Panc1 (cell line): ENCODE data around the gene SLFN11. TPM values are rescaled to one million over a fixed set of nuclear protein-coding genes. Genes with fewer than 3 reads are reported as not detected.
"Not testable (repeated sequence)": the region's sequence is repeated elsewhere in the genome, so short reads cannot be mapped to it uniquely, and the experiment has no call there.

ENCODE experiments used
- ATAC-seq: fragments of 200-7000 bp; cut with Tn5 transposase; 2 replicates; pipeline ENCODE4 v1.9.1; 2020; ENCODE audit warnings: mild to moderate bottlenecking, moderate library complexity
- BruUV-seq: library from RNA; stranded (reverse); fragments of 400-500 nt; replicated peaks from 2 replicates; lab custom pipeline; 2021; lab: Mats Ljungman, UMichigan
- CTCF ChIA-PET: fragments of 300-600 bp; sonication (Branson Sonifier 250); formaldehyde crosslinking; loops from one replicate; lab custom pipeline; 2022; ENCODE audit warnings: antibody characterized with exemption; lab: Charles Lee
- POLR2A ChIA-PET: fragments of 300-600 bp; sonication (Branson Sonifier 250); formaldehyde crosslinking; loops from one replicate; lab custom pipeline; 2022; ENCODE audit warnings: antibody characterized with exemption; lab: Charles Lee
- DNase-seq: peaks from one replicate; pipeline ENCODE4 v3.0.0-alpha.2; 2010; ENCODE audit warnings: low read depth, low spot score
- H3K27ac ChIP-seq: 2 replicates; pipeline ENCODE4 v1.5.1; 2011; ENCODE audit warnings: mild to moderate bottlenecking, low read length, inconsistent platforms
- H3K27me3 ChIP-seq: fragments of 200-500 bp; sonication (Bioruptor generic); 2 replicates; pipeline ENCODE4 v1.6.0; 2014; ENCODE audit warnings: low read length, inconsistent platforms; ENCODE audit not compliant: control insufficient read depth, insufficient read depth
- H3K36me3 ChIP-seq: fragments of 200-500 bp; sonication (Bioruptor generic); 2 replicates; pipeline ENCODE4 v1.5.1; 2014; ENCODE audit warnings: inconsistent platforms, mild to moderate bottlenecking, low read length, moderate library complexity; ENCODE audit not compliant: control insufficient read depth, insufficient read depth
- H3K4me1 ChIP-seq: 2 replicates; pipeline ENCODE4 v1.5.1; 2011; ENCODE audit warnings: inconsistent platforms, mild to moderate bottlenecking, low read length, moderate library complexity; ENCODE audit not compliant: control insufficient read depth, insufficient read depth
- H3K4me3 ChIP-seq, 2 experiments: 2 replicates each; pipeline ENCODE4 v1.5.1; 2011 to 2012; ENCODE audit warnings: low read depth in 2 of 2, low read length in 2 of 2, mild to moderate bottlenecking in 2 of 2, inconsistent platforms in 1 of 2, moderate library complexity in 1 of 2
- H3K9me3 ChIP-seq: fragments of 200-500 bp; sonication (Bioruptor generic); 2 replicates; pipeline ENCODE4 v1.5.1; 2014; ENCODE audit warnings: low read depth, mild to moderate bottlenecking, inconsistent platforms, low read length, moderate library complexity; ENCODE audit not compliant: control insufficient read depth, insufficient read depth
- POLR2AphosphoS5 ChIP-seq: IDR thresholded peaks from 2 replicates; pipeline ENCODE4 v1.6.1; 2012; ENCODE audit warnings: mild to moderate bottlenecking, low read depth, low read length, moderate library complexity
- SIN3A ChIP-seq: IDR thresholded peaks from 2 replicates; pipeline ENCODE4 v1.6.1; 2012; ENCODE audit warnings: low read depth, mild to moderate bottlenecking, low read length, moderate library complexity, borderline replicate concordance; ENCODE audit not compliant: insufficient read depth
- TCF7L2 ChIP-seq: IDR thresholded peaks from 2 replicates; pipeline ENCODE4 v1.6.1; 2011; ENCODE audit warnings: mild to moderate bottlenecking, low read depth, low read length, inconsistent platforms
- in situ Hi-C: cut with HindIII; loops from 2 replicates; pipeline ENCODE4 v1.10.0; 2016; ENCODE audit warnings: low sequenced_read_pairs, low pct_unique_long_range_greater_than_20kb
- intact Hi-C: fragments of 100-400 bp; cut with micrococcal nuclease; formaldehyde crosslinking; loops from one replicate; pipeline ENCODE4 v1.10.0; 2022; ENCODE audit not compliant: unreplicated experiment
- total RNA-seq: library from RNA; stranded (reverse); gene quantifications from one replicate; pipeline ENCODE4 v1.2.1, GENCODE V29; 2021; ENCODE audit not compliant: unreplicated experiment
- TF ChIP-seq, protein P1 (sequence below): fragments of 450-650 bp; IDR thresholded peaks from 2 replicates; pipeline ENCODE4 v1.5.1; 2017; ENCODE audit warnings: mild to moderate bottlenecking
- TF ChIP-seq, protein P2 (sequence below), 2 experiments: IDR thresholded peaks; 2 replicates each; pipeline ENCODE4 v1.6.1; 2011 to 2012; ENCODE audit warnings: low read depth in 2 of 2, control low read depth in 1 of 2, low read length in 1 of 2, mild to moderate bottlenecking in 1 of 2, moderate library complexity in 1 of 2; ENCODE audit not compliant: insufficient read depth in 1 of 2

The SLFN11 gene
- total RNA-seq, 1 experiment from 2014 or later, result 45.0 TPM

DNA sequence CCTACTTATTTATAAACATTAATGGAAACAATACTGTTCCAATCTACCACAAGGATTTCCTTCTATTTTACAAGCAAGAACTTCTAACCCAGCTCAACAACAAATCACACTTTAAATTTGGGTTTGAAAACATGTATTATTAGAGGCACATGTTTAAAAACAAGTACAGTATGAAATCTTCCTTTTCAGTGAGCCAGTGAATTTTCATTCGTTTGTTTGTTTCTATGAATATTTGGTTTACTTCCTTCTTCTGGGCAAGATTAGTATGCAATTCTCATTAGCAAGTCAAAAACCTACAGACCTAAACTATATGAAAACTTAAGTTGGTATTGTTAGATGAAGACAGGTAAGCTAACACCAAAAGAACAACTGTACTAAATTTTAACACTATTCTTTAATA lies 33.1 kb upstream of the SLFN11 start:
- Histone ChIP-seq H3K27ac (no peak overlapping the region), H3K4me3 (no peak overlapping the region), H3K9me3 (no peaks in the 10 kb centered on the region), H3K27me3 (no peaks in the 10 kb centered on the region), H3K36me3 (0 out of 2 replicates have a peak, but pooled peaks cover 2% of the 10 kb centered on the region), H3K4me1 (no peaks in the 10 kb centered on the region)
- in situ Hi-C loops (no loop called here), intact Hi-C loops (no loop called here)
- DNase-seq (no peak), ATAC-seq (no peak)
- TF ChIP-seq, protein P1, sequence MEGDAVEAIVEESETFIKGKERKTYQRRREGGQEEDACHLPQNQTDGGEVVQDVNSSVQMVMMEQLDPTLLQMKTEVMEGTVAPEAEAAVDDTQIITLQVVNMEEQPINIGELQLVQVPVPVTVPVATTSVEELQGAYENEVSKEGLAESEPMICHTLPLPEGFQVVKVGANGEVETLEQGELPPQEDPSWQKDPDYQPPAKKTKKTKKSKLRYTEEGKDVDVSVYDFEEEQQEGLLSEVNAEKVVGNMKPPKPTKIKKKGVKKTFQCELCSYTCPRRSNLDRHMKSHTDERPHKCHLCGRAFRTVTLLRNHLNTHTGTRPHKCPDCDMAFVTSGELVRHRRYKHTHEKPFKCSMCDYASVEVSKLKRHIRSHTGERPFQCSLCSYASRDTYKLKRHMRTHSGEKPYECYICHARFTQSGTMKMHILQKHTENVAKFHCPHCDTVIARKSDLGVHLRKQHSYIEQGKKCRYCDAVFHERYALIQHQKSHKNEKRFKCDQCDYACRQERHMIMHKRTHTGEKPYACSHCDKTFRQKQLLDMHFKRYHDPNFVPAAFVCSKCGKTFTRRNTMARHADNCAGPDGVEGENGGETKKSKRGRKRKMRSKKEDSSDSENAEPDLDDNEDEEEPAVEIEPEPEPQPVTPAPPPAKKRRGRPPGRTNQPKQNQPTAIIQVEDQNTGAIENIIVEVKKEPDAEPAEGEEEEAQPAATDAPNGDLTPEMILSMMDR, result no peak
- TF ChIP-seq TCF7L2 (no peak), POLR2AphosphoS5 (no peak), SIN3A (no peak)
- TF ChIP-seq, protein P2, sequence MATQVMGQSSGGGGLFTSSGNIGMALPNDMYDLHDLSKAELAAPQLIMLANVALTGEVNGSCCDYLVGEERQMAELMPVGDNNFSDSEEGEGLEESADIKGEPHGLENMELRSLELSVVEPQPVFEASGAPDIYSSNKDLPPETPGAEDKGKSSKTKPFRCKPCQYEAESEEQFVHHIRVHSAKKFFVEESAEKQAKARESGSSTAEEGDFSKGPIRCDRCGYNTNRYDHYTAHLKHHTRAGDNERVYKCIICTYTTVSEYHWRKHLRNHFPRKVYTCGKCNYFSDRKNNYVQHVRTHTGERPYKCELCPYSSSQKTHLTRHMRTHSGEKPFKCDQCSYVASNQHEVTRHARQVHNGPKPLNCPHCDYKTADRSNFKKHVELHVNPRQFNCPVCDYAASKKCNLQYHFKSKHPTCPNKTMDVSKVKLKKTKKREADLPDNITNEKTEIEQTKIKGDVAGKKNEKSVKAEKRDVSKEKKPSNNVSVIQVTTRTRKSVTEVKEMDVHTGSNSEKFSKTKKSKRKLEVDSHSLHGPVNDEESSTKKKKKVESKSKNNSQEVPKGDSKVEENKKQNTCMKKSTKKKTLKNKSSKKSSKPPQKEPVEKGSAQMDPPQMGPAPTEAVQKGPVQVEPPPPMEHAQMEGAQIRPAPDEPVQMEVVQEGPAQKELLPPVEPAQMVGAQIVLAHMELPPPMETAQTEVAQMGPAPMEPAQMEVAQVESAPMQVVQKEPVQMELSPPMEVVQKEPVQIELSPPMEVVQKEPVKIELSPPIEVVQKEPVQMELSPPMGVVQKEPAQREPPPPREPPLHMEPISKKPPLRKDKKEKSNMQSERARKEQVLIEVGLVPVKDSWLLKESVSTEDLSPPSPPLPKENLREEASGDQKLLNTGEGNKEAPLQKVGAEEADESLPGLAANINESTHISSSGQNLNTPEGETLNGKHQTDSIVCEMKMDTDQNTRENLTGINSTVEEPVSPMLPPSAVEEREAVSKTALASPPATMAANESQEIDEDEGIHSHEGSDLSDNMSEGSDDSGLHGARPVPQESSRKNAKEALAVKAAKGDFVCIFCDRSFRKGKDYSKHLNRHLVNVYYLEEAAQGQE (IDR thresholded peaks at IDR 0.05; ENCODE audit: insufficient read depth in 1 of 2, low read depth in 2 of 2, low read length in 1 of 2), result no peak
- BruUV-seq, result no TSS peak
- POLR2A ChIA-PET, result no interaction called here
- CTCF ChIA-PET, result no interaction called here

DNA sequence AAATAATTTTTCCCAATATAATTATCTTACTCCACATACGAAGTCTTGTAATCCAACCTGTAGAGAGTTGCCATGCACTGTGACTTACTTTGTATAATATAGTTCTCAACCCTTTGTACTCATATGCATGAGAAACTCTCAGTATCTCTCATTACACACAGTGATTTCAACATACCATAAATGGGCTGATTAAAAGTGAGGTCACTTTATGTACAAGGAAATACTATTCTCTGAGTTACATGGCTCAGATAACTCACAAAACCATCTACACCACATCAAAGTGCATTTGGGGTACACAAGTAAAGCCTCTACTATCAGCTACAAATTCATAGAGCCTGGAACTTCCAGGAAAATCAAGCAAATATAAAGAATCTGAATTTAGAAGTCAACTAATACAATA lies 30.9 kb upstream of the SLFN11 start:
- no peak for ATAC-seq
- no peak for TF ChIP-seq POLR2AphosphoS5
- no peak for TF ChIP-seq SIN3A
- TF ChIP-seq, protein P1, result no peak
- TF ChIP-seq TCF7L2, result no peak
- TF ChIP-seq, protein P2 (IDR thresholded peaks at IDR 0.05; ENCODE audit: insufficient read depth in 1 of 2, low read depth in 2 of 2, low read length in 1 of 2), result no peak
- CTCF ChIA-PET, result interaction anchor here (0.5 kb wide), 1 partner anchor 638 kb away, joined by 4 read pairs; no protein-coding TSS in a partner anchor
- no peaks in the 10 kb centered on the region for H3K27me3 ChIP-seq
- no TSS peak for BruUV-seq
- H3K36me3 ChIP-seq, result 0 out of 2 replicates have a peak, but pooled peaks cover 2% of the 10 kb centered on the region
- in situ Hi-C loops (no loop called here), intact Hi-C loops (no loop called here)
- H3K4me3 ChIP-seq, result no peak overlapping the region
- no peak for DNase-seq
- H3K9me3 ChIP-seq, result no peaks in the 10 kb centered on the region
- H3K27ac ChIP-seq, result no peak overlapping the region
- POLR2A ChIA-PET, result no interaction called here
- no peaks in the 10 kb centered on the region for H3K4me1 ChIP-seq

DNA sequence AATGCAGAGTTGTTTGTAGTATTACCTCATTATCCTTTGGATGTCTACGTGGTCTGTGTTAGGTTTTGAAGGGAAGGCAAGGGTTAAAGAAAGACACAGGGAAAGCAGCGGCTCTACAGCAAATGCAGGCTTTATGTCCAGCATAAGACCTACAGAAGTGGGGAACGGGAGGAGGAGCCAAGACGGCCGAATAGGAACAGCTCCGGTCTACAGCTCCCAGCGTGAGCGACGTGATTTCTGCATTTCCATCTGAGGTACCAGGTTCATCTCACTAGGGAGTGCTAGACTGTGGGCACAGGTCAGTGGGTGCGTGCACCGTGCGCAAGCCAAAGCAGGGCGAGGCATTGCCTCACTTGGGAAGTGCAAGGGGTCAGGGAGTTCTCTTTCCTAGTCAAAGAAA lies 20.4 kb upstream of the SLFN11 start:
- peak; percentile 75 for ATAC-seq
- not testable (repeated sequence) for DNase-seq

More for the DNA sequence above, 20.4 kb upstream of the SLFN11 start:
- BruUV-seq, POLR2A ChIA-PET, H3K36me3 ChIP-seq, CTCF ChIA-PET, H3K9me3 ChIP-seq, H3K27ac ChIP-seq, H3K4me1 ChIP-seq, intact Hi-C loops, H3K27me3 ChIP-seq, in situ Hi-C loops: not testable (repeated sequence)
- H3K4me3 ChIP-seq, result peak overlapping the region; percentile 21 to 48
